HepG2 (cell line): ENCODE results near the gene RECQL5. TPM values are rescaled to one million over a fixed set of nuclear protein-coding genes. Genes with fewer than 3 reads are reported as not detected.

Experiments used
- ATAC-seq: fragments of 200-7000 bp; cut with Tn5 transposase; 3 replicates; pipeline ENCODE4 v1.9.1; 2020; ENCODE audit warnings: mild to moderate bottlenecking, moderate library complexity
- BruUV-seq: library from RNA; stranded (reverse); fragments of 400-500 nt; replicated peaks from 2 replicates; lab custom pipeline; 2021; lab: Mats Ljungman, UMichigan
- CTCF ChIA-PET: fragments of 300-600 bp; formaldehyde crosslinking; extraction: SDS; loops from one replicate; lab custom pipeline; 2021; ENCODE audit warnings: low total read pairs, inconsistent platforms, low intra/inter-chr PET ratio; lab: Yijun Ruan, JAX
- POLR2A ChIA-PET: fragments of 350-600 bp; sonication (Branson Sonifier 250); formaldehyde crosslinking; loops from one replicate; lab custom pipeline; 2020; ENCODE audit warnings: antibody characterized with exemption, inconsistent platforms; lab: Yijun Ruan, JAX
- DNase-seq: peaks from one replicate; pipeline ENCODE4 v3.0.0-alpha.2; 2015; ENCODE audit warnings: low spot score
- FAIRE-seq: peaks from 3 replicates; lab custom pipeline; 2011; peaks lifted over from hg19 to GRCh38; lab: Jason Lieb, UNC
- H2AFZ ChIP-seq: one replicate; pipeline ENCODE4 v1.6.1; 2011; ENCODE audit warnings: low read length, inconsistent platforms
- H3K27ac ChIP-seq: fragments of 300-600 bp; 3 replicates; pipeline ENCODE4 v1.8.0; 2011; ENCODE audit warnings: mixed run types, mild to moderate bottlenecking, mixed read lengths, low read length, inconsistent platforms; ENCODE audit not compliant: insufficient read depth; ENCODE audit errors: extremely low read length
- H3K27me3 ChIP-seq, 2 experiments: fragments of 200-600 bp in 1 of 2; 2 replicates in 1 of 2; 3 replicates in 1 of 2; pipeline versions ENCODE4 v1.6.0 to v1.8.0; 2011; ENCODE audit warnings: low read length in 2 of 2, mild to moderate bottlenecking in 2 of 2, moderate library complexity in 2 of 2, inconsistent platforms in 1 of 2; ENCODE audit not compliant: insufficient read depth in 2 of 2, control insufficient read depth in 1 of 2
- H3K36me3 ChIP-seq, 2 experiments: fragments of 200-600 bp in 1 of 2; replicated peaks in 1 of 2; 2 replicates in 1 of 2; 3 replicates in 1 of 2; pipeline versions ENCODE4 v1.5.1 to v1.8.0; 2011; ENCODE audit warnings: low read length in 2 of 2, inconsistent platforms in 1 of 2; ENCODE audit not compliant: insufficient read depth in 2 of 2, control insufficient read depth in 1 of 2
- H3K4me1 ChIP-seq: 2 replicates; pipeline ENCODE4 v1.5.1; 2012; ENCODE audit warnings: low read length, inconsistent platforms; ENCODE audit not compliant: insufficient read depth
- H3K4me2 ChIP-seq: 2 replicates; pipeline ENCODE4 v1.6.0; 2011; ENCODE audit warnings: low read depth, low read length, inconsistent platforms
- H3K4me3 ChIP-seq, 3 experiments: fragments of 200-600 bp in 1 of 3; sonication (generic), shearing (Covaris generic) in 1 of 3; replicated peaks in 1 of 3; 2 replicates each; pipeline ENCODE4 v1.5.1; 2011 to 2016; ENCODE audit warnings: low read length in 3 of 3, inconsistent platforms in 2 of 3, low read depth in 2 of 3, mild to moderate bottlenecking in 2 of 3, control low read depth in 1 of 3, mixed read lengths in 1 of 3; ENCODE audit not compliant: insufficient read depth in 1 of 3
- H3K79me2 ChIP-seq: one replicate; pipeline ENCODE4 v1.6.1; 2011; ENCODE audit warnings: low read length, inconsistent platforms; ENCODE audit not compliant: insufficient read depth
- H3K9ac ChIP-seq: 2 replicates; pipeline ENCODE4 v1.6.0; 2011; ENCODE audit warnings: mild to moderate bottlenecking, low read depth, low read length, inconsistent platforms; ENCODE audit not compliant: insufficient read depth
- H3K9me3 ChIP-seq: 2 replicates; pipeline ENCODE4 v1.5.1; 2012; ENCODE audit warnings: mild to moderate bottlenecking, low read length
- H4K20me1 ChIP-seq: 2 replicates; pipeline ENCODE4 v1.6.0; 2011; ENCODE audit warnings: inconsistent platforms, mild to moderate bottlenecking, low read length, moderate library complexity; ENCODE audit not compliant: insufficient read depth
- ADNP ChIP-seq: sonication (generic); formaldehyde crosslinking; IDR thresholded peaks from 2 replicates; pipeline ENCODE4 v1.4.0; 2020; ENCODE audit warnings: missing genetic modification reagents
- AGO1 ChIP-seq: fragments of 200-400 bp; formaldehyde crosslinking; IDR thresholded peaks from 2 replicates; pipeline ENCODE4 v1.6.1; 2017; ENCODE audit warnings: mild to moderate bottlenecking, low read depth, low read length, moderate library complexity; ENCODE audit not compliant: poor library complexity, severe bottlenecking
- DPF2 ChIP-seq: sonication (generic); formaldehyde crosslinking; IDR thresholded peaks from 2 replicates; pipeline ENCODE4 v1.4.0; 2020; ENCODE audit warnings: mild to moderate bottlenecking, low read depth, missing genetic modification reagents, borderline replicate concordance
- HOXD1 ChIP-seq: sonication (generic); formaldehyde crosslinking; IDR thresholded peaks from 2 replicates; pipeline ENCODE4 v1.5.0; 2020; ENCODE audit warnings: missing genetic modification reagents
- SALL2 ChIP-seq: sonication (generic); formaldehyde crosslinking; IDR thresholded peaks from 2 replicates; pipeline ENCODE4 v1.8.1; 2023; ENCODE audit warnings: mild to moderate bottlenecking, missing genetic modification reagents, inconsistent platforms
- SIN3B ChIP-seq: fragments of 150-350 bp; IDR thresholded peaks from 2 replicates; pipeline ENCODE4 v1.6.1; 2014; ENCODE audit warnings: low read length
- ZFP1 ChIP-seq: IDR thresholded peaks from 2 replicates; pipeline ENCODE4 v1.6.1; 2016
- ZKSCAN1 ChIP-seq: fragments of 150-350 bp; IDR thresholded peaks from 2 replicates; pipeline ENCODE4 v1.6.1; 2014; ENCODE audit warnings: low read length
- ZMAT3 ChIP-seq: sonication (generic); formaldehyde crosslinking; conservative IDR thresholded peaks from 2 replicates; pipeline ENCODE4 v1.7.0; 2021; ENCODE audit warnings: missing genetic modification reagents
- ZNF549 ChIP-seq: sonication (generic); formaldehyde crosslinking; IDR thresholded peaks from 2 replicates; pipeline ENCODE4 v1.5.0; 2020; ENCODE audit warnings: missing genetic modification reagents
- ZNF577 ChIP-seq: sonication (generic); formaldehyde crosslinking; IDR thresholded peaks from 2 replicates; pipeline ENCODE4 v1.4.0; 2020; ENCODE audit warnings: mild to moderate bottlenecking, low read depth, missing genetic modification reagents, borderline replicate concordance
- ZNF781 ChIP-seq: sonication (generic); formaldehyde crosslinking; IDR thresholded peaks from 2 replicates; pipeline ENCODE4 v1.5.1; 2020; ENCODE audit warnings: borderline replicate concordance, mild to moderate bottlenecking, missing genetic modification reagents; ENCODE audit errors: not compliant biosample characterization
- WGBS: methylation state at CpG from one replicate; pipeline ENCODE4 v1.1.6; 2017; ENCODE audit warnings: low lambda C conversion rate; 5-methylcytosine and 5-hydroxymethylcytosine counted together
- in situ Hi-C: cut with HindIII; loops from 2 replicates; pipeline ENCODE4 v1.10.0; 2017; ENCODE audit warnings: low pct_unique_long_range_greater_than_20kb; ENCODE audit not compliant: extremely low pct_ligation_motif_present
- intact Hi-C: fragments of 100-400 bp; cut with micrococcal nuclease; formaldehyde crosslinking; loops from one replicate; pipeline ENCODE4 v1.10.0; 2022; ENCODE audit not compliant: unreplicated experiment
- polyA plus RNA-seq, 8 experiments: library from polyadenylated mRNA; depleted of rRNA in 3 of 8; stranded (reverse) in 7 of 8; unstranded in 1 of 8; fragments of >200 nt; fragmentation: Illumina TruSeq in 4 of 8; extraction: Trizol in 4 of 8; gene quantifications; 2 replicates each; pipeline versions ENCODE4 v1.2.1 to v1.2.3, GENCODE V29; 2011 to 2016; ENCODE audit warnings: low read depth in 4 of 8, missing spikeins in 1 of 8, mixed read lengths in 1 of 8; ENCODE audit not compliant: insufficient read depth in 1 of 8
- total RNA-seq, 5 experiments: library from RNA; depleted of rRNA; stranded (reverse); fragments of >200 nt; fragmentation: Illumina TruSeq; extraction: Trizol; gene quantifications; 2 replicates each; pipeline ENCODE4 v1.2.3, GENCODE V29; 2016; ENCODE audit warnings: low read depth in 1 of 5
- TF ChIP-seq, protein P1 (sequence below): sonication (generic); formaldehyde crosslinking; IDR thresholded peaks from 2 replicates; pipeline ENCODE4 v1.4.0; 2020; ENCODE audit warnings: missing genetic modification reagents, mild to moderate bottlenecking, borderline replicate concordance
- TF ChIP-seq, protein P2 (sequence below): sonication (generic); formaldehyde crosslinking; IDR thresholded peaks from one replicate; pipeline ENCODE4 v1.5.1; 2020; ENCODE audit warnings: mild to moderate bottlenecking, missing genetic modification reagents; ENCODE audit errors: not compliant biosample characterization

The RECQL5 gene
- total and polyA plus RNA-seq, 2 of the 13 experiments (the other 11 are each of a cell fraction or from before 2014, with no cell fraction given), result 27.7 to 32.0 TPM

DNA sequence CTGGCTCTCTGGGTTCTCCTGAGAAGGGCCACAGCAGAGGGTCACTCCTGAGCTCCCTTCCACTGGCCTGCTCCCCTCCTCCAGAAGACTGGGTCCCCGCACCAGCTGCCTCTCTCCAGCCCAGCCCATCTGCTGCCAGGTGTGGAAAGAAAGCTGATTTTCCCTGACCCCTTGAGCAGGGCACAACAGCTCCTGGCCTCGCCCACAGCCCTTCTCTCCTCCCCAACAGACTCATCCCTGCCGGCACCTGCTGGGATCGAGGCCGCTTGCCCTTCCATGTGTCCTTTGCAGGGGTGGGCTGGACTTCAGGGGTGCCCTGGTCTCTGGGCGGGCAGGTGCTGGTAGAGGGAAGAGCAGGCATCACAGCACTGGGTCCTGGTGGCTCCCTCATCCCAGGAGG is 38.5 kb downstream of the RECQL5 start:
- no peak for DNase-seq
- Histone ChIP-seq H3K4me2 (no peak overlapping the region), H2AFZ (no peak overlapping the region), H3K9ac (no peak overlapping the region), H3K27ac (no peak overlapping the region), H3K4me1 (peaks cover 10% of the 10 kb centered on the region), H3K27me3 (no peaks in the 10 kb centered on the region), H3K9me3 (no peaks in the 10 kb centered on the region), H3K79me2 (no peaks in the 10 kb centered on the region), H4K20me1 (peaks cover 2% of the 10 kb centered on the region; the same call in 1 of the 2 replicates), H3K36me3 (peaks cover 19 to 24% of the 10 kb centered on the region in 2 experiments; a peak in 4 of 5 replicates), H3K4me3 (no peak overlapping the region)
- no peak for ATAC-seq
- no peak for FAIRE-seq
- POLR2A ChIA-PET, result interaction anchor here (1.0 kb wide), 1 partner anchor 122 kb away, joined by 4 read pairs; no protein-coding TSS in a partner anchor
- no TSS peak for BruUV-seq
- CTCF ChIA-PET, result interaction anchor here (1.3 kb wide), 1 partner anchor 119 kb away, joined by 3 read pairs; no protein-coding TSS in a partner anchor
- 93% methylated on average over 5 of the region's 6 CpGs for WGBS
- intact Hi-C loops, result no loop called here
- in situ Hi-C loops, result no loop called here
- no peak for TF ChIP-seq ZFP1 (CRISPR knock-in tag)
- no peak for TF ChIP-seq ADNP (CRISPR knock-in tag)
- no peak for TF ChIP-seq ZNF549 (CRISPR knock-in tag)
- no peak for TF ChIP-seq ZMAT3 (CRISPR knock-in tag)
- TF ChIP-seq SIN3B, result no peak
- TF ChIP-seq ZNF781, result no peak
- TF ChIP-seq ZKSCAN1, result no peak
- TF ChIP-seq, protein P1, sequence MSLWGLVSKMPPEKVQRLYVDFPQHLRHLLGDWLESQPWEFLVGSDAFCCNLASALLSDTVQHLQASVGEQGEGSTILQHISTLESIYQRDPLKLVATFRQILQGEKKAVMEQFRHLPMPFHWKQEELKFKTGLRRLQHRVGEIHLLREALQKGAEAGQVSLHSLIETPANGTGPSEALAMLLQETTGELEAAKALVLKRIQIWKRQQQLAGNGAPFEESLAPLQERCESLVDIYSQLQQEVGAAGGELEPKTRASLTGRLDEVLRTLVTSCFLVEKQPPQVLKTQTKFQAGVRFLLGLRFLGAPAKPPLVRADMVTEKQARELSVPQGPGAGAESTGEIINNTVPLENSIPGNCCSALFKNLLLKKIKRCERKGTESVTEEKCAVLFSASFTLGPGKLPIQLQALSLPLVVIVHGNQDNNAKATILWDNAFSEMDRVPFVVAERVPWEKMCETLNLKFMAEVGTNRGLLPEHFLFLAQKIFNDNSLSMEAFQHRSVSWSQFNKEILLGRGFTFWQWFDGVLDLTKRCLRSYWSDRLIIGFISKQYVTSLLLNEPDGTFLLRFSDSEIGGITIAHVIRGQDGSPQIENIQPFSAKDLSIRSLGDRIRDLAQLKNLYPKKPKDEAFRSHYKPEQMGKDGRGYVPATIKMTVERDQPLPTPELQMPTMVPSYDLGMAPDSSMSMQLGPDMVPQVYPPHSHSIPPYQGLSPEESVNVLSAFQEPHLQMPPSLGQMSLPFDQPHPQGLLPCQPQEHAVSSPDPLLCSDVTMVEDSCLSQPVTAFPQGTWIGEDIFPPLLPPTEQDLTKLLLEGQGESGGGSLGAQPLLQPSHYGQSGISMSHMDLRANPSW, result no peak
- no peak for TF ChIP-seq DPF2
- TF ChIP-seq ZNF577, result no peak
- TF ChIP-seq AGO1, result no peak
- no peak for TF ChIP-seq HOXD1 (CRISPR knock-in tag)
- TF ChIP-seq, protein P2, sequence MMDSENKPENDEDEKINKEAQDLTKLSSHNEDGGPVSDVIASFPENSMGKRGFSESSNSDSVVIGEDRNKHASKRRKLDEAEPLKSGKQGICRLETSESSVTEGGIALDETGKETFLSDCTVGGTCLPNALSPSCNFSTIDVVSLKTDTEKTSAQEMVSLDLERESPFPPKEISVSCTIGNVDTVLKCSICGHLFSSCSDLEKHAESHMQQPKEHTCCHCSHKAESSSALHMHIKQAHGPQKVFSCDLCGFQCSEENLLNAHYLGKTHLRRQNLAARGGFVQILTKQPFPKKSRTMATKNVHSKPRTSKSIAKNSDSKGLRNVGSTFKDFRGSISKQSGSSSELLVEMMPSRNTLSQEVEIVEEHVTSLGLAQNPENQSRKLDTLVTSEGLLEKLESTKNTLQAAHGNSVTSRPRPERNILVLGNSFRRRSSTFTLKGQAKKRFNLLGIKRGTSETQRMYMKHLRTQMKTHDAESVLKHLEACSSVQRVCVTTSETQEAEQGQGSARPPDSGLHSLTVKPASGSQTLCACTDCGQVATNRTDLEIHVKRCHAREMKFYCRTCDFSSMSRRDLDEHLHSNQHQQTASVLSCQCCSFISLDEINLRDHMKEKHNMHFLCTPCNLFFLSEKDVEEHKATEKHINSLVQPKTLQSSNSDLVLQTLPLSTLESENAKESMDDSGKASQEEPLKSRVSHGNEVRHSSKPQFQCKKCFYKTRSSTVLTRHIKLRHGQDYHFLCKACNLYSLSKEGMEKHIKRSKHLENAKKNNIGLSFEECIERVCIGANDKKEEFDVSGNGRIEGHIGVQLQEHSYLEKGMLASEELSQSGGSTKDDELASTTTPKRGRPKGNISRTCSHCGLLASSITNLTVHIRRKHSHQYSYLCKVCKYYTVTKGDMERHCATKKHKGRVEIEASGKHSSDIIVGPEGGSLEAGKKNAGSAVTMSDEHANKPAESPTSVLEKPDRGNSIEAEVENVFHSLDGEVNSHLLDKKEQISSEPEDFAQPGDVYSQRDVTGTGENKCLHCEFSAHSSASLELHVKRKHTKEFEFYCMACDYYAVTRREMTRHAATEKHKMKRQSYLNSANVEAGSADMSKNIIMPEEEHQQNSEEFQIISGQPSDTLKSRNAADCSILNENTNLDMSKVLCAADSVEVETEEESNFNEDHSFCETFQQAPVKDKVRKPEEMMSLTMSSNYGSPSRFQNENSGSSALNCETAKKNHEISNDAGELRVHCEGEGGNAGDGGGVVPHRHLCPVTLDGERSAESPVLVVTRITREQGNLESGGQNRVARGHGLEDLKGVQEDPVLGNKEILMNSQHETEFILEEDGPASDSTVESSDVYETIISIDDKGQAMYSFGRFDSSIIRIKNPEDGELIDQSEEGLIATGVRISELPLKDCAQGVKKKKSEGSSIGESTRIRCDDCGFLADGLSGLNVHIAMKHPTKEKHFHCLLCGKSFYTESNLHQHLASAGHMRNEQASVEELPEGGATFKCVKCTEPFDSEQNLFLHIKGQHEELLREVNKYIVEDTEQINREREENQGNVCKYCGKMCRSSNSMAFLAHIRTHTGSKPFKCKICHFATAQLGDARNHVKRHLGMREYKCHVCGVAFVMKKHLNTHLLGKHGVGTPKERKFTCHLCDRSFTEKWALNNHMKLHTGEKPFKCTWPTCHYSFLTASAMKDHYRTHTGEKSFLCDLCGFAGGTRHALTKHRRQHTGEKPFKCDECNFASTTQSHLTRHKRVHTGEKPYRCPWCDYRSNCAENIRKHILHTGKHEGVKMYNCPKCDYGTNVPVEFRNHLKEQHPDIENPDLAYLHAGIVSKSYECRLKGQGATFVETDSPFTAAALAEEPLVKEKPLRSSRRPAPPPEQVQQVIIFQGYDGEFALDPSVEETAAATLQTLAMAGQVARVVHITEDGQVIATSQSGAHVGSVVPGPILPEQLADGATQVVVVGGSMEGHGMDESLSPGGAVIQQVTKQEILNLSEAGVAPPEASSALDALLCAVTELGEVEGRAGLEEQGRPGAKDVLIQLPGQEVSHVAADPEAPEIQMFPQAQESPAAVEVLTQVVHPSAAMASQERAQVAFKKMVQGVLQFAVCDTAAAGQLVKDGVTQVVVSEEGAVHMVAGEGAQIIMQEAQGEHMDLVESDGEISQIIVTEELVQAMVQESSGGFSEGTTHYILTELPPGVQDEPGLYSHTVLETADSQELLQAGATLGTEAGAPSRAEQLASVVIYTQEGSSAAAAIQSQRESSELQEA, result no peak
- TF ChIP-seq SALL2, result no peak
